Liver (tissue), 3 donors: ENCODE results near the gene RASGRF2.

Source experiments
- CTCF ChIP-seq: fragments of 150-350 bp; IDR thresholded peaks from 2 replicates; pipeline ENCODE4 v1.5.1; 2017; ENCODE audit warnings: improper control_type of control experiment, low read depth, low read length; ENCODE audit not compliant: missing input control
- JUND ChIP-seq, 2 donors: IDR thresholded peaks; 2 replicates each; pipeline ENCODE4 v1.6.1; 2016; ENCODE audit warnings: antibody characterized with exemption in 2 of 2
- donor health status: healthy.
- donor health status: healthy.

DNA sequence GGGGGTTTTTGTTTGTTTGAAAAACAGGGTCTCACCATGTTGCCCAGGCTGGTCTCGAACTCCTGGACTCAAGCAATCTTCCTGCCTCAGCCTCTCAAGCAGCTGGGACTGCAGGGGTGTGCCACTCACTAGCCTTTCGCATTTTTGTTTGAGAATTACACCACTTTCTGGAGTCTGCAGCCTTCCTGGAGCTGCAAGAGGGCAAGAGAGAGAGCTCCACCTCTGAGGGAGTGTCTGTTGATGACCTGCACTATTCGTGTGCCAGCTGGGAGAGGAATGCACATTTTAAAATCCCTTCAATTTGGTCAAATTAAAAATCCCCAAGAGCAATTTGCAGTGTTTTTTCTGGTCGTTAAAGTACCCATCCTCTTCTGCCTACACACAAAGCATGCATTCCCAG, 267.9 kb downstream of the RASGRF2 start:
- TF ChIP-seq CTCF (no peak), JUND (IDR thresholded peaks at IDR 0.05) (no peak)
